Stomach smooth muscle (tissue), 2 donors: ENCODE measurements around the gene EXD1.

ENCODE experiments used
- H3K27ac ChIP-seq: one replicate; pipeline ENCODE4 v1.7.0; 2013; ENCODE audit warnings: mild to moderate bottlenecking, low read length, inconsistent platforms
- H3K27me3 ChIP-seq, 2 donors: one replicate each; pipeline ENCODE4 v1.7.0; 2013; ENCODE audit warnings: low read length in 2 of 2; ENCODE audit not compliant: insufficient read depth in 2 of 2, control insufficient read depth in 1 of 2
- H3K36me3 ChIP-seq, 2 donors: one replicate each; pipeline ENCODE4 v1.7.0; 2013; ENCODE audit warnings: low read length in 2 of 2; ENCODE audit not compliant: control insufficient read depth in 2 of 2, insufficient read depth in 2 of 2
- H3K4me1 ChIP-seq: one replicate; pipeline ENCODE4 v1.7.0; 2013; ENCODE audit warnings: low read length; ENCODE audit not compliant: control insufficient read depth, insufficient read depth
- H3K4me3 ChIP-seq, 2 donors: one replicate each; pipeline ENCODE4 v1.7.0; 2013; ENCODE audit warnings: low read length in 2 of 2
- H3K9ac ChIP-seq, 2 donors: one replicate each; pipeline ENCODE4 v1.7.0; 2013; ENCODE audit warnings: low read length in 2 of 2, mild to moderate bottlenecking in 1 of 2
- H3K9me3 ChIP-seq, 2 donors: one replicate each; pipeline ENCODE4 v1.7.0; 2013; ENCODE audit warnings: low read length in 2 of 2; ENCODE audit not compliant: control insufficient read depth in 2 of 2
- donor health status: healthy.
- donor health status: Pancreatic carcinoma.

Gene EXD1

DNA sequence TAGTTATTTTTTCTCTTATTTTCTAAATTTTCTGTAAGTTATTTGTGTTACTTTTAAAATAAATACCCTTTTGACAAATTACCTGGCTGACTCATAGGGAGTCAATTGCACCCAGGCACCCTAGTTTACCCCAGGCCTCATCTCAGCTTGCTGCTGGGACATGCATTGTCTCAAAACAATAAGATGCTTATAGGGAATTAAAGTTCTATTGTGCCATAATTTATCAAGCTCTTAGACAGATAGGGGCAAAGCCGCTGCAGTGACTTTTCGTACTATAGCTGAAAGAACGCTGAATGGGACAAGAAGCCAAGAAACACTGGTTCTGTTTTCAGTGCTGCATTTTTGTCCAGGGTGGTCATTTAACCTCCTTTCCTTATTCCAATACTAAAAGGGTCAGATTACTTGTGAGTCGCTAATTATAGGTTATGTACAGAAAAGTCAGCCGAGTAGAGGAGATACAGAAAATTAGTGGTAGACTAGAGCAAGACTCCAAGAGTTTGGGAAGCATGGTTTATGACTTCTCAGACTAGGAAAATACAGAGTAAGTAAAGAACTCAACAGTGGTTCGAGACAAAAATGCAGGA, 50.3 kb downstream of the EXD1 start:
- Histone ChIP-seq H3K27ac (no peak overlapping the region), H3K4me3 (no peak overlapping the region), H3K27me3 (no peaks in the 10 kb centered on the region), H3K36me3 (no peaks in the 10 kb centered on the region), H3K4me1 (no peaks in the 10 kb centered on the region), H3K9me3 (no peaks in the 10 kb centered on the region), H3K9ac (no peak overlapping the region)

DNA sequence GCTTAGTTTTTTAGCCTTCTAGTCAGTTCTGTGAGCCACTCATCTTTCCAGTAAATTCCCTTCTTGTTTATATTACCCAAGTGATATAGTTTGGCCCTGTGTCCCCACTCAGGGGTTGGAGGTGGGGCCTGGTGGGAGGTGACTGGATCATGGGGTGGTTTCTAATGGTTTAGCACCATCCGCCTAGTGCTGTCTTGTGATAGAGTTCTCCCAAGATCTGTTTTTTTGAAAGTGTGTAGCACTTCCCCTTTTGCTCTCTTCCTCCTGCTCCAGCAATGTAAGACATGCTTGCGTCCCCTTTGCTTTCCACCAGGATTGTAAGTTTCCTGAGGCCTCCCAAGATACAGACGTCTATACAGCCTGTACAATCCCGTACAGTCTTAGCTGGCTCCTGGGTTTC, 60.8 kb downstream of the EXD1 start:
- Histone ChIP-seq H3K27ac (no peak overlapping the region), H3K27me3 (no peaks in the 10 kb centered on the region), H3K36me3 (no peaks in the 10 kb centered on the region), H3K4me1 (no peaks in the 10 kb centered on the region), H3K4me3 (no peak overlapping the region), H3K9ac (no peak overlapping the region), H3K9me3 (no peaks in the 10 kb centered on the region)

DNA sequence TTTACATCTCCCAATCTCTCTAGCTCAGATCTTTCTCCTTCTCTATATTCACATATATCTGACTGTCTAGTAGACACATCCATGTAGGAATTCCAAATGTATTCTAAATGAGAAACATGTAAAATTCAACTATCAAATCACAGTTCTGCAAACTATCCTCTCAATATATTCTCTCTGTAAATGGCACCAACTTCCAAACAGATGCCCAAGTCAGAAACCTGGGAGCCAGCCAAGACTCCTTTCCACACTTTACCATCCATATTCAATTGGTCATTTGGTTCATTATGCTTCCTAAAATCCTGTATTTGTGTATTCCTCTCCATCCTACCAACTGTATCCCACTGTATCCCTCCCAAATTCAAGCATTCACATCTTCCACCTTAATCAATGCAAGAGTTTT, 61.5 kb downstream of the EXD1 start:
- Histone ChIP-seq H3K36me3 (no peaks in the 10 kb centered on the region), H3K9ac (no peak overlapping the region), H3K27me3 (no peaks in the 10 kb centered on the region), H3K27ac (no peak overlapping the region), H3K4me1 (no peaks in the 10 kb centered on the region), H3K9me3 (no peaks in the 10 kb centered on the region), H3K4me3 (no peak overlapping the region)

DNA sequence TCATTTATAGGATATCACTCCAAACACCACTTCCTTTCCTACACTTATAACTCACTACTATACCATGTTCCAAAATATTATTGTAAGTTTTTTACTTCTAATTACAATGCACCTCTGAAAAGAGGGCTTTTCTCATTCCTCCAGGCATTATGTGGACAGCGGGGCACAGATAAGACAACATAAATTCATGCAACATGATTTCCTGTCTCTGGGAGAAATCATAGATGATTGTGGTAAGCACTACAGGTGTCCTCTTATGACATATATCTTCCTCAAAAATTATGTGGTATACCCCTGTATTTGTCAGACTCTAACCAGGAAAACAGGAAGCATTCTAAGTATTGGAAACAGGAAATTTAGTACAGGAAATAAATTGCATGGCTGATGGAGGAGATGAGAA, 68.8 kb downstream of the EXD1 start:
- Histone ChIP-seq H3K4me1 (no peaks in the 10 kb centered on the region), H3K4me3 (no peak overlapping the region), H3K9ac (no peak overlapping the region), H3K27me3 (no peaks in the 10 kb centered on the region), H3K36me3 (no peaks in the 10 kb centered on the region), H3K27ac (no peak overlapping the region), H3K9me3 (no peaks in the 10 kb centered on the region)

DNA sequence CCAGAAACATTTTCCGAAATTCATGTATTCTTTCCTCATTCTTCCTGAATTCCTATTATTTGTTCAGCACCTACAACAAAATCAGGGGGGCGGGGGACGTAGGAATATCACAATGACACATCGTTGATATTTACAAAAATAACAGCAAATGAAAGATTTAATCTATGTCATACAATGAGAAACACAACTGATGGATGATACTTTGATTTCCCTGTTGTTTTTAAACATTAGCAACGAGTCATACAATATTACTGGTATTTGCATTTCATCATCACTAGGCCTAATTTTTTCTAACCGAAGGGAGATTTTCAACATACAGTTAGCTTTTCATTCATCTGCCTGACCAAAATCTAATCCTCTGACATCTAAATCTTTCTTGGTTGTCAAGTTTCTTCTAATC, 69.2 kb downstream of the EXD1 start:
- Histone ChIP-seq H3K4me1 (no peaks in the 10 kb centered on the region), H3K36me3 (no peaks in the 10 kb centered on the region), H3K27ac (no peak overlapping the region), H3K4me3 (no peak overlapping the region), H3K9ac (no peak overlapping the region), H3K27me3 (no peaks in the 10 kb centered on the region), H3K9me3 (no peaks in the 10 kb centered on the region)

DNA sequence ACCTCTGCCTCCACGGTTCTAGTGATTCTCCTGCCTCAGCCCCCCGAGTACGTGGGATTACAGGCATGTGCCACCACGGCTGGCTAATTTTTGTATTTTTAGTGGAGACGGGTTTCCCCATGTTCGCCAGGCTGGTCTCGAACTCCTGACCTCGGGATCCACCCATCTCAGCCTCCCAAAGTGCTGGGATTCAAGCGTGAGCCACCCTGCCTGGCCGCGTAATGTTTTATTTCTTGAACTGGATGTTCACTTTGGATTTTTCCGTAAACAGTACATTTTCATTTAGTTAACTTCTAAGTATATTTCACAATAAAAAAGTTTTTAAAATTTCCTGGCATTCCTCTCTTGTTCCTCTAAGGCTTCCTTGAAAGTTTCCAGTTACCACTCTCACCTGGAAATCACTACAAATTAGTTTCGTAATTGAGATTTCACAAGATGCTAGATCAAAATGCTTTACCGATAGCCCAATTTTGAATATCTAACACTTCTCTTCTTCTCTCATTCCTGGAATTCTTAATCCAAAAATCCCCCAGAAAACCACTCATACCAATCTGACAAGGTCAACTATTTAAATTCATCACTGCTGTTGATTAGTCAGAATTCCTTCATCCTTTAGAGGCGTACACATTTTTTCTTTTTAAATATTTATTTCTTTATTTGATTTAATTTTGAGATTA, 69.8 kb downstream of the EXD1 start:
- no peak overlapping the region for H3K4me3 ChIP-seq
- no peak overlapping the region for H3K27ac ChIP-seq
- no peaks in the 10 kb centered on the region for H3K27me3 ChIP-seq
- no peaks in the 10 kb centered on the region for H3K4me1 ChIP-seq
- no peak overlapping the region for H3K9ac ChIP-seq
- no peaks in the 10 kb centered on the region for H3K9me3 ChIP-seq
- H3K36me3 ChIP-seq, result no peaks in the 10 kb centered on the region

DNA sequence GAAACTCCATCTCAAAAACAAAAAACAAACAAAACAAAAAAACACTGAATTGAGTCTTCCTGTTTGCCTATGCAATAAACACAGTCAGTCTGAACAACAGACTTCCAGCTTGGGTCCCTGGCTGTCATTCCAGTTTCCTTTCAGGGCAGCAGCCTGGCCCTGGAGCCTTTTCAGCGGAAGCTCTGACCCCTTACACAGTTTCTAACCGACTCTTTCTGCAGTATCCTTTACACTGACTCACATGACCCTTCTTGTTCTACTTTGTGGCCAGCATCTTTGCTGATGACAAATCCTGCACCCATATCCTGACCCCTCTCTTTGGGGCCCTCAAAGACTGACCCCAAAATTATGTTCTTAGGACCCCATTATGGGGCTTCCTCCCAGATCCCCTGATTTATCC, 76.1 kb downstream of the EXD1 start:
- H3K27ac ChIP-seq, result no peak overlapping the region
- no peak overlapping the region for H3K4me3 ChIP-seq
- no peaks in the 10 kb centered on the region for H3K27me3 ChIP-seq
- no peaks in the 10 kb centered on the region for H3K36me3 ChIP-seq
- H3K9me3 ChIP-seq, result no peaks in the 10 kb centered on the region
- H3K4me1 ChIP-seq, result no peaks in the 10 kb centered on the region
- no peak overlapping the region for H3K9ac ChIP-seq

DNA sequence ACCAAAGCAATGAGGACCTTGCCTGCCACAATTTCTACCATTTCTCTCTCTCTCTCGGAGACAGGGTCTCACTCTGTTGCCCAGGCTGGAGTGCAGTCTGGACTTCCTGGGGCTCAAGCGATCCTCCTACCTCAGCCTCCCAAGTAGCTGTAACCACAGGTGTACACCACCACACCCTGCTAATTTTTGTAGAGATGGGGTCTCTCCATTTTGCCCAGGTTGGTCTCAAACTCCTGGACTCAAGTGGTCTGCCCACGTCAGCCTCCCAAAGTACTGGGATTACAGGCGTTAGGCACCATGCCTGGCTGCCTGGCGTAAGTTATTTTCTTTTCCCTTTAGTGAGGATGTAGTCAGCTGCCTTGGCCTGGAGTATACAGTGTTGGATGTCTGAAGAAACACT, 76.8 kb downstream of the EXD1 start:
- no peak overlapping the region for H3K27ac ChIP-seq
- no peaks in the 10 kb centered on the region for H3K27me3 ChIP-seq
- no peak overlapping the region for H3K4me3 ChIP-seq
- no peaks in the 10 kb centered on the region for H3K4me1 ChIP-seq
- H3K9ac ChIP-seq, result no peak overlapping the region
- H3K9me3 ChIP-seq, result no peaks in the 10 kb centered on the region
- no peaks in the 10 kb centered on the region for H3K36me3 ChIP-seq

DNA sequence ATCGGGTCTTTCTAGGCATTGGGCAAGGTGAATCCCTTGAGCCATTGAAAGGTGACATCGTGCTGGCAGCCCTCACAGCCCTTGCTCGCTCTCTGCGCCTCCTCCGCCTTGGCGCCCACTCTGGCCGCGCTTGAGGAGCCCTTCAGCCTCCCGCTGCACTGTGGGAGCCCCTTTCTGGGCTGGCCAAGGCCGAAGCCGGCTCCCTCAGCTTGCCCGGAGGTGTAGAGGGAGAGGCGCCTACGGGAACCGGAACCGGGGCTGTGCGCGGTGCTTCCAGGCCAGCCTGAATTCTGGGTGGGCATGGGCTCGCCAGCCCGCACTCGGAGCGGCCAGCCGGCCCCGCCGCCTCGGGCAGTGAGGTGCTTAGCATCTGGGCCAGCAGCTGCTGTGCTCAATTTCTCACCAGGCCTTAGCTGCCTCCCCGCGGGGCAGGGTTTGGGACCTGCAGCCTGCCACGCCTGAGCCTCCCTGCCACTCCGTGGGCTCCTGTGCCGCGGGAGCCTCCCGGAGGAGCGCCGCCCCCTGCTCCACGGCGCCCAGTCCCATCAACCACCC, 79.0 kb downstream of the EXD1 start:
- Histone ChIP-seq H3K36me3 (no peaks in the 10 kb centered on the region), H3K4me3 (no peak overlapping the region), H3K9me3 (no peaks in the 10 kb centered on the region), H3K9ac (no peak overlapping the region), H3K4me1 (no peaks in the 10 kb centered on the region), H3K27ac (no peak overlapping the region), H3K27me3 (no peaks in the 10 kb centered on the region)

DNA sequence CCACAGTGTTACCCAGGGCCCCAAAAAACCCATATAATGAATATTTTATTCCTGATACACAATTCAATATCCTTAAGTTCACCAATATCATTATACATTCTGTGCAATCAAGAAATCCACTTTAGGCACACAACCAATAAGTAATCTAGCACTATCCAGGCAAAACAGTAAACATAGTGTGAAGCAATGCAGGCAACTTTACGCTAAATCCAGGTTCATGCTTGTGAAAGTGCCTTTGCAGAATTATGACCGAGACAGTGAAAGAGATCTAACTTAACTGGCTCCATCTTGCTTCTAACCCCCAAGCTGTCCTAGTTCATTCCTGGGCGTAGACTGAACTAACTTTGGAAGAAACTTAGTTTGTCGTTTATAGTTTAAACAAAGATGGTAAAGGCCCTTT, 80.3 kb downstream of the EXD1 start:
- Histone ChIP-seq H3K9ac (no peak overlapping the region), H3K9me3 (no peaks in the 10 kb centered on the region), H3K36me3 (no peaks in the 10 kb centered on the region), H3K4me3 (no peak overlapping the region), H3K4me1 (no peaks in the 10 kb centered on the region), H3K27me3 (no peaks in the 10 kb centered on the region), H3K27ac (no peak overlapping the region)

DNA sequence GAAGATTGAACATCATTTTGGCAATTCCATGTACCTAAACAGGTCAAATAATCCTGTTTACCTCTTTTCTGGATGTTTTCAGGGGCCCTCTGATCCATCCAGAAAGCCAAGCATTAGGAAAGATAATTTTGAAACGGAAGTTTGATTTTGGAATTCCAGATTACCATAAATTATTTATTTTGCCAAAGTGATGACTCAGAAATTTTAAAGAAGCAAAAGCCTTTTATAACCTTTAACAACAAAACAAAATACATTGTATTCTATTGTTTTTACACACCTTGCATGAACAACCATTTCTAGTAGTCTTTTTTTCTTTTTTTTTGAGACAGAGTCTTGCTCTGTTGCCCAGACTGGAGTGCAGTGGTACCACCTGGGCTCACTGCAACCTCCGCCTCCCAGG, 82.5 kb downstream of the EXD1 start:
- H3K9ac ChIP-seq, result no peak overlapping the region
- H3K27ac ChIP-seq, result no peak overlapping the region
- no peaks in the 10 kb centered on the region for H3K4me1 ChIP-seq
- H3K27me3 ChIP-seq, result no peaks in the 10 kb centered on the region
- H3K36me3 ChIP-seq, result no peaks in the 10 kb centered on the region
- no peak overlapping the region for H3K4me3 ChIP-seq
- no peaks in the 10 kb centered on the region for H3K9me3 ChIP-seq
